IPS-11a (cell line): ENCODE results near the gene CNGA4.

ENCODE experiments used
- H3K4me3 ChIP-seq: one replicate; pipeline ENCODE4 v1.5.1; 2013; ENCODE audit warnings: low read depth, low read length, control low read depth

Gene CNGA4

GRCh38 chr11:6238902-6239301 lies at the start of gene CNGA4:
Gene CNGA4 (plus strand): TSS chr11:6239089. CDS start chr11:6239207, 118 bp downstream.
- no peak within 1 kb of the TSS for H3K4me3 ChIP-seq

GRCh38 chr11:6191742-6192141 lies 47.1 kb upstream of the CNGA4 start:
- H3K4me3 ChIP-seq, result no peak overlapping the region

GRCh38 chr11:6194065-6194581 lies 44.8 kb upstream of the CNGA4 start:
- H3K4me3 ChIP-seq, result no peak overlapping the region

GRCh38 chr11:6196396-6196795 lies 42.5 kb upstream of the CNGA4 start:
- H3K4me3 ChIP-seq, result no peak overlapping the region

- no peak overlapping the region for H3K4me3 ChIP-seq
Measured at GRCh38 chr11:6197466-6198200, 41.3 kb upstream of the CNGA4 start.

GRCh38 chr11:6199174-6199810 lies 39.6 kb upstream of the CNGA4 start, which contains the start of gene OR52W1:
Gene OR52W1 (plus strand): TSS chr11:6199224. CDS start chr11:6199224, 0 bp downstream.
- H3K4me3 ChIP-seq, result no peak within 1 kb of the TSS

- no peak overlapping the region for H3K4me3 ChIP-seq
Measured at GRCh38 chr11:6200975-6201374, 37.9 kb upstream of the CNGA4 start.

- H3K4me3 ChIP-seq, result no peak overlapping the region
Measured at GRCh38 chr11:6201481-6201880, 37.4 kb upstream of the CNGA4 start.

GRCh38 chr11:6202041-6202440 lies 36.8 kb upstream of the CNGA4 start:
- H3K4me3 ChIP-seq, result no peak overlapping the region

- H3K4me3 ChIP-seq, result no peak overlapping the region
Measured at GRCh38 chr11:6203327-6203726, 35.6 kb upstream of the CNGA4 start.

GRCh38 chr11:6204706-6205105 lies 34.2 kb upstream of the CNGA4 start:
- no peak overlapping the region for H3K4me3 ChIP-seq

- H3K4me3 ChIP-seq, result no peak within 1 kb of the TSS
Measured at GRCh38 chr11:6205366-6205765, 33.5 kb upstream of the CNGA4 start, which contains the start of gene C11orf42. Gene C11orf42 (plus strand): TSS chr11:6205557. CDS start chr11:6205616, 59 bp downstream.

- no peak overlapping the region for H3K4me3 ChIP-seq
Measured at GRCh38 chr11:6206456-6207180, 32.3 kb upstream of the CNGA4 start.

GRCh38 chr11:6209801-6210200 lies 29.1 kb upstream of the CNGA4 start:
- H3K4me3 ChIP-seq, result no peak overlapping the region

- no peak overlapping the region for H3K4me3 ChIP-seq
Measured at GRCh38 chr11:6210274-6210955, 28.5 kb upstream of the CNGA4 start.

- no peak overlapping the region for H3K4me3 ChIP-seq
Measured at GRCh38 chr11:6214530-6214929, 24.4 kb upstream of the CNGA4 start.

- H3K4me3 ChIP-seq, result no peak overlapping the region
Measured at GRCh38 chr11:6216501-6216900, 22.4 kb upstream of the CNGA4 start.

GRCh38 chr11:6217722-6218121 lies 21.2 kb upstream of the CNGA4 start:
- no peak overlapping the region for H3K4me3 ChIP-seq

- no peak overlapping the region for H3K4me3 ChIP-seq
Measured at GRCh38 chr11:6219359-6219758, 19.5 kb upstream of the CNGA4 start.

- no peak overlapping the region for H3K4me3 ChIP-seq
Measured at GRCh38 chr11:6223854-6224253, 15.0 kb upstream of the CNGA4 start.

GRCh38 chr11:6224421-6224820 lies 14.5 kb upstream of the CNGA4 start:
- H3K4me3 ChIP-seq, result no peak overlapping the region
